OCI-LY7 (cell line): ENCODE measurements around the gene JPH2. TPM values are rescaled to one million over a fixed set of nuclear protein-coding genes. Genes with fewer than 3 reads are reported as not detected.

Source experiments
- BruUV-seq: library from RNA; stranded (reverse); fragments of 400-500 nt; replicated peaks from 2 replicates; lab custom pipeline; 2021; lab: Mats Ljungman, UMichigan
- CTCF ChIA-PET: fragments of 300-600 bp; sonication (Branson Sonifier 250); formaldehyde crosslinking; loops from one replicate; lab custom pipeline; 2022; ENCODE audit warnings: antibody characterized with exemption; ENCODE audit not compliant: unreplicated experiment; lab: Charles Lee
- POLR2A ChIA-PET: fragments of 300-600 bp; sonication (Branson Sonifier 250); formaldehyde crosslinking; loops from one replicate; lab custom pipeline; 2022; ENCODE audit warnings: antibody characterized with exemption; lab: Charles Lee
- DNase-seq: peaks from one replicate; pipeline ENCODE4 v3.0.0-alpha.2; 2015; ENCODE audit warnings: low spot score
- H2AFZ ChIP-seq: fragments of 200-600 bp; sonication (generic), shearing (Covaris generic); 2 replicates; pipeline ENCODE4 v1.6.1; 2014; ENCODE audit warnings: mild to moderate bottlenecking, antibody characterized with exemption, low read length, moderate library complexity
- H3K27ac ChIP-seq: fragments of 200-600 bp; sonication (generic); 2 replicates; pipeline ENCODE4 v1.5.1; 2014; ENCODE audit warnings: mixed run types, low read depth, mild to moderate bottlenecking, moderate library complexity, low read length, inconsistent platforms; ENCODE audit not compliant: poor library complexity, severe bottlenecking
- H3K36me3 ChIP-seq: fragments of 200-600 bp; sonication (generic); 2 replicates; pipeline ENCODE4 v1.6.1; 2014; ENCODE audit warnings: mild to moderate bottlenecking, antibody characterized with exemption, low read length, moderate library complexity, mixed read lengths; ENCODE audit not compliant: insufficient read depth
- H3K4me1 ChIP-seq: fragments of 200-600 bp; sonication (generic); 2 replicates; pipeline ENCODE4 v1.5.1; 2014; ENCODE audit warnings: mild to moderate bottlenecking, low read length; ENCODE audit not compliant: insufficient read depth, poor library complexity, severe bottlenecking
- H3K4me2 ChIP-seq: fragments of 200-600 bp; sonication (generic); 2 replicates; pipeline ENCODE4 v1.6.1; 2014; ENCODE audit warnings: mild to moderate bottlenecking, low read length
- H3K4me3 ChIP-seq: fragments of 200-600 bp; sonication (generic); 2 replicates; pipeline ENCODE4 v1.5.1; 2014; ENCODE audit warnings: mild to moderate bottlenecking, low read depth, low read length; ENCODE audit not compliant: poor library complexity, severe bottlenecking
- H3K79me2 ChIP-seq: fragments of 200-600 bp; sonication (generic); 2 replicates; pipeline ENCODE4 v1.6.1; 2016; ENCODE audit warnings: low read depth, mild to moderate bottlenecking, low read length, moderate library complexity, mixed read lengths; ENCODE audit not compliant: insufficient read depth
- H3K9me2 ChIP-seq: fragments of 200-600 bp; sonication (generic); 2 replicates; pipeline ENCODE4 v1.6.1; 2016; ENCODE audit warnings: mild to moderate bottlenecking, low read length, mixed read lengths; ENCODE audit not compliant: insufficient read depth
- H3K9me3 ChIP-seq: fragments of 200-600 bp; sonication (generic); 2 replicates; pipeline ENCODE4 v1.6.1; 2014; ENCODE audit warnings: mild to moderate bottlenecking, mixed run types, low read length, mixed read lengths
- H4K20me1 ChIP-seq: fragments of 200-600 bp; sonication (generic); 2 replicates; pipeline ENCODE4 v1.6.1; 2014; ENCODE audit warnings: mild to moderate bottlenecking, antibody characterized with exemption, low read length, moderate library complexity, mixed read lengths; ENCODE audit not compliant: insufficient read depth
- CTCF ChIP-seq: fragments of 200-600 bp; sonication (generic); conservative IDR thresholded peaks from 2 replicates; pipeline ENCODE4 v1.5.1; 2014; ENCODE audit warnings: mild to moderate bottlenecking, antibody characterized with exemption, low read length, moderate library complexity, mixed read lengths
- EZH2phosphoT487 ChIP-seq: fragments of 200-600 bp; sonication (generic); IDR thresholded peaks from 2 replicates; pipeline ENCODE4 v1.6.1; 2018; ENCODE audit warnings: low read depth, borderline replicate concordance, mild to moderate bottlenecking, mixed run types, antibody characterized with exemption, low read length, moderate library complexity, mixed read lengths
- intact Hi-C: fragments of 100-400 bp; cut with micrococcal nuclease; formaldehyde crosslinking; loops from one replicate; pipeline ENCODE4 v1.10.0; 2022; ENCODE audit not compliant: unreplicated experiment
- total RNA-seq, 2 experiments: library from RNA; depleted of rRNA in 1 of 2; stranded (reverse); fragments of >200 nt in 1 of 2; shearing (Covaris generic) in 1 of 2; gene quantifications; 2 replicates each; pipeline ENCODE4 v1.2.3, GENCODE V29; 2014 to 2022

The JPH2 gene
- total RNA-seq, 2 experiments from 2014 or later: not detected

GRCh38 chr20:44070139-44070900 lies 116.7 kb downstream of the JPH2 start:
- Histone ChIP-seq H3K36me3 (no peaks in the 10 kb centered on the region), H3K9me2 (no peaks in the 10 kb centered on the region), H3K27ac (no peak overlapping the region), H2AFZ (no peak overlapping the region), H3K9me3 (no peaks in the 10 kb centered on the region), H3K4me2 (no peak overlapping the region), H3K4me1 (no peaks in the 10 kb centered on the region), H3K4me3 (no peak overlapping the region), H4K20me1 (no peaks in the 10 kb centered on the region), H3K79me2 (no peaks in the 10 kb centered on the region)
- POLR2A ChIA-PET: interaction anchor here (0.6 kb wide), 1 partner anchor 658 kb away, joined by 3 read pairs; no protein-coding TSS in a partner anchor
- TF ChIP-seq CTCF (no peak), EZH2phosphoT487 (no peak)
- intact Hi-C loops: no loop called here
- no TSS peak for BruUV-seq
- no peak for DNase-seq
- CTCF ChIA-PET: no interaction called here

- H3K9me3 ChIP-seq: no peaks in the 10 kb centered on the region
- no TSS peak for BruUV-seq
- H3K4me1 ChIP-seq: no peaks in the 10 kb centered on the region
- no peak overlapping the region for H2AFZ ChIP-seq
- ChIA-PET POLR2A (no interaction called here), CTCF (no interaction called here)
- no peak overlapping the region for H3K4me2 ChIP-seq
- no peak overlapping the region for H3K4me3 ChIP-seq
- H3K9me2 ChIP-seq: no peaks in the 10 kb centered on the region
- intact Hi-C loops: no loop called here
- no peaks in the 10 kb centered on the region for H3K36me3 ChIP-seq
- no peak for DNase-seq
- TF ChIP-seq EZH2phosphoT487 (no peak), CTCF (no peak)
- H3K79me2 ChIP-seq: no peaks in the 10 kb centered on the region
- no peaks in the 10 kb centered on the region for H4K20me1 ChIP-seq
- H3K27ac ChIP-seq: no peak overlapping the region
Observed at GRCh38 chr20:44069203-44070011, 117.6 kb downstream of the JPH2 start.
